ENCODE results near the gene NGF. TPM values are rescaled to one million over a fixed set of nuclear protein-coding genes. Genes with fewer than 3 reads are reported as not detected.

Gene NGF
- total RNA-seq, 1 donor from 2014 or later: 12.9 TPM

- H3K36me3 ChIP-seq (ENCODE audit: insufficient read depth, low read length): no peaks in the 10 kb centered on the region
- H3K9ac ChIP-seq (ENCODE audit: low read length): no peak overlapping the region
- Mint-ChIP-seq H3K4me1 (ENCODE audit: low read depth, unreplicated experiment) (peaks cover 50% of the 10 kb centered on the region), H3K27ac (ENCODE audit: unreplicated experiment) (peak overlapping the region; percentile 60), H3K9me3 (ENCODE audit: unreplicated experiment) (peaks cover 3% of the 10 kb centered on the region), H3K4me3 (ENCODE audit: unreplicated experiment) (no peak overlapping the region), H3K27me3 (ENCODE audit: low read depth, unreplicated experiment) (no peaks in the 10 kb centered on the region), H3K36me3 (ENCODE audit: low read depth, unreplicated experiment) (no peaks in the 10 kb centered on the region)
- no peaks in the 10 kb centered on the region for H3K27me3 ChIP-seq (ENCODE audit: insufficient read depth, low read length)
- H2AFZ ChIP-seq (ENCODE audit: low read depth, low read length): no peak overlapping the region
- no peak overlapping the region for H3K27ac ChIP-seq (ENCODE audit: low read depth, low read length)
- H3K9me3 ChIP-seq (ENCODE audit: insufficient read depth, low read depth, low read length): no peaks in the 10 kb centered on the region
- TF ChIP-seq CTCF (IDR thresholded peaks at IDR 0.05; ENCODE audit: insufficient read depth, low read depth, low read length) (no peak), EZH2 (IDR thresholded peaks at IDR 0.05; ENCODE audit: insufficient read depth, low read length) (no peak)
- no peak overlapping the region for H3K4me3 ChIP-seq (ENCODE audit: insufficient read depth, low read depth, low read length)
- H3K4me1 ChIP-seq (ENCODE audit: insufficient read depth, low read length): peaks cover 14% of the 10 kb centered on the region
- H4K20me1 ChIP-seq (ENCODE audit: insufficient read depth, low read length): no peaks in the 10 kb centered on the region
- peaks cover under 1% of the 10 kb centered on the region for H3K79me2 ChIP-seq (ENCODE audit: insufficient read depth, low read length)
- DNase-seq (ENCODE audit: low read depth): no peak
- FAIRE-seq: peak; percentile 20
- H3K4me2 ChIP-seq (ENCODE audit: low read length): no peak overlapping the region
Measured at GRCh38 chr1:115313182-115313581, 24.9 kb downstream of the NGF start.

- peak overlapping the region; percentile 56 for H3K27ac Mint-ChIP-seq (ENCODE audit: unreplicated experiment)
- Histone ChIP-seq H3K9ac (ENCODE audit: low read length) (no peak overlapping the region), H3K36me3 (ENCODE audit: insufficient read depth, low read length) (no peaks in the 10 kb centered on the region)
Measured at GRCh38 chr1:115312742-115313141, 25.3 kb downstream of the NGF start.

More at GRCh38 chr1:115312742-115313141, 25.3 kb downstream of the NGF start:
- Mint-ChIP-seq H3K36me3 (ENCODE audit: low read depth, unreplicated experiment) (no peaks in the 10 kb centered on the region), H3K4me3 (ENCODE audit: unreplicated experiment) (no peak overlapping the region), H3K9me3 (ENCODE audit: unreplicated experiment) (peaks cover 3% of the 10 kb centered on the region), H3K4me1 (ENCODE audit: low read depth, unreplicated experiment) (peaks cover 50% of the 10 kb centered on the region), H3K27me3 (ENCODE audit: low read depth, unreplicated experiment) (no peaks in the 10 kb centered on the region)
- Histone ChIP-seq H3K4me2 (ENCODE audit: low read length) (no peak overlapping the region), H4K20me1 (ENCODE audit: insufficient read depth, low read length) (no peaks in the 10 kb centered on the region), H2AFZ (ENCODE audit: low read depth, low read length) (no peak overlapping the region), H3K4me3 (ENCODE audit: insufficient read depth, low read depth, low read length) (no peak overlapping the region), H3K27me3 (ENCODE audit: insufficient read depth, low read length) (no peaks in the 10 kb centered on the region), H3K79me2 (ENCODE audit: insufficient read depth, low read length) (no peaks in the 10 kb centered on the region), H3K4me1 (ENCODE audit: insufficient read depth, low read length) (peaks cover 14% of the 10 kb centered on the region), H3K9me3 (ENCODE audit: insufficient read depth, low read depth, low read length) (no peaks in the 10 kb centered on the region), H3K27ac (ENCODE audit: low read depth, low read length) (no peak overlapping the region)
- TF ChIP-seq EZH2 (IDR thresholded peaks at IDR 0.05; ENCODE audit: insufficient read depth, low read length) (no peak), CTCF (IDR thresholded peaks at IDR 0.05; ENCODE audit: insufficient read depth, low read depth, low read length) (no peak)
- DNase-seq (ENCODE audit: low read depth) (no peak), FAIRE-seq (no peak)
